Right lobe of liver (tissue), 4 donors: ENCODE data around the gene CSNK1G1.

Experiments used
- CTCF ChIP-seq, 4 donors: fragments of 200-600 bp in 3 of 4; fragments of 450-650 bp in 1 of 4; IDR thresholded peaks; one replicate each; pipeline versions ENCODE4 v1.5.1 to v1.8.0; 2016 to 2022; ENCODE audit warnings: antibody characterized with exemption in 4 of 4, mild to moderate bottlenecking in 2 of 4
- POLR2A ChIP-seq: fragments of 450-650 bp; IDR thresholded peaks from one replicate; pipeline ENCODE4 v1.6.1; 2017; ENCODE audit warnings: antibody characterized with exemption, mild to moderate bottlenecking
- donor health status: DM: no; HTN: no; CAD: no.
- donor health status: DM: no; HTN: no; CAD: no.
- donor health status: DM: no; HTN: yes; CAD: no.

- TF ChIP-seq CTCF (IDR thresholded peaks at IDR 0.05) (peak in 3 of 4 donors; percentile 51 to 61 (median 52)), POLR2A (peak; percentile 92)
These were observed 192.9 kb downstream of the CSNK1G1 start, which contains the start of gene PPIB for GRCh38 chr15:64162869-64163658.
